ENCODE measurements around the gene RARRES2.
"Not testable (repeated sequence)": the region's sequence is repeated elsewhere in the genome, so short reads cannot be mapped to it uniquely, and the experiment has no call there.

Gene RARRES2

DNA sequence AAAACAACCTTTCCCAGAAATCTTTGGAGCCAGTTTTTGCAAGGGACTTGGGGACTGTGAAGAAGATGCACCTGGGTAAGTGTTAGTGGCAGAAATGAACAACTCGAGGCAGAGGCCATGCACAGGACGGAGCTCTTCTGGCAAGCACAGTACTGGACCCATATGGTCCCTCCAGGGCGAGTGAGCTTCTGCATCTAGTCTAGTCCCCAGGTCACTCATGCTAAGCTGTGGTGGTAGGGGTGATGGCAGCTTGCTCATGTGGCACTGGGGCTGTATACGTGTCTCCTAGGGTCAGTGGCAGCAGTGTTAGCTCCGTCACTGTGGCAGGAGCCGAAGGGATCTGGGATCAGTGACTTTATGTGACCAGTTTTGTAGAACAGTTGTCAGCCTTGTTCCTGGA is 27.6 kb downstream of the RARRES2 start:
- DNase-seq: no peak

DNA sequence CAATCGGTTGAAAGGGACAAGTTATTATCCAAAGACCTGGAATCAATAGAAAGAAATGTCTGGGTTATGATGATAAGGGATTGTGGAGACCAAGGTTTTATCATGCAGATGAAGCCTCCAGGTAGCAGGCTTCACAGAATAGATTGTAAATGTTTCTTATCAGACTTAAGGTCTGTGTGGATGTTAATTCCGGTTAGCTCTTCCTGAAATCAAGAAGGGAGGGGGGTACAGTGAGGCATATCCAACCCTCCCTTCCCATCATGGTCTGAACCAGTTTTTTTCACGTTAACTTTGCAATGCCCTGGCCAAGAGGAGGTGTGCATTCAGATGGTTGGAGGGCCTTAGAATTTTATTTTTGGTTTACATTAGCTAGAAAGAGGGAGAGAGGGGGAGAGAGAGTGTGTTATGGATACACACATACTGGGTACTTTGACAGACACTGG is 28.0 kb downstream of the RARRES2 start:
- no peak for DNase-seq

DNA sequence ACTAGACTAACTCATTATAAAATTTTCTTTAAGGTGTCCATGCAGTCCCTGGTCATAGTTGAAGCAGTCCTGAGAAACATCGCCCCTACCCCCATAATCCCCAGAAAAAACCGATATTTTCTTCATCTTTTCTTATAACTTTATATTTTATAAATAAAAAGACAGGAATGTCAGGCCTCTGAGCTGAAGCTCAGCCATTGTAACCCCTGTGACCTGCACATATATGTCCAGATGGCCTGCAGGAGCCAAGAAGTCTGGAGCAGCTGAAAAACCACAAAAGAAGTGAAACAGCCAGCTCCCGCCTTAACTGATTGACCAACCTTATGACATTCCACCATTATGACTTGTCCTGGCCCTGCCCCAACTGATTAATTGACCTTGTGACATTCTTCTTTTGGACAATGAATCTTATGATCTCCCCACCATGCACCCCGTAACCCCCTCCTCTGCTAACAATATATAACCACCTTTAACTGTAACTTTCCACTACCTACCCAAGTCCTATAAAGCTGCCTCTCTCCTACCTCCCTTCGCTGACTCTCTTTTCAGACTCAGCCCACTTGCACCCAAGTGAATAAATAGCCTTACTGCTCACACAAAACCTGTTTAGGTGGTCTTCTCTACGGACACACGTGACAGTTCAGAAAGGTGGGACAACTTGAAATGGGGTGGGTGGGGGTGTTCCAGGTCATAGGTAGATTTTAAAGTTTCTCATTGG is 28.6 kb downstream of the RARRES2 start:
- DNase-seq: not testable (repeated sequence)

DNA sequence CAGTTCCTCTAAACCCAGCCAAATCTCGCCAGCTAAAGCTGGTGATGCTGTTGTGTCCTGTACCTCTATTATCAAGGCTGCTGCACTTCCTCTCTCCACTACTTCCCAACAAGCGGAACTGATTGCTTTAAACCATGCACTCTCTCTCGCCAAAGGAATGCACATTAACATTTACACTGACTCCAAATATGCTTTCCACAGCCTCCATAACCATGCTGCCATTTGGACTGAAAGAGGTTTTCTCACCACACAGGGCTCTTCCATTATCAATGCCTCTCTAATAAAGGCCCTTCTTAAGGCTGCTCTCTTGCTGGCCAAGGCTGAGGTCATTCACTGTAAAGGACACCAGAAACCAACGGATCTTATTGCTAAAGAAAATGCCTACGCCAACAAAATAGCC is 29.7 kb downstream of the RARRES2 start:
- DNase-seq: no peak

DNA sequence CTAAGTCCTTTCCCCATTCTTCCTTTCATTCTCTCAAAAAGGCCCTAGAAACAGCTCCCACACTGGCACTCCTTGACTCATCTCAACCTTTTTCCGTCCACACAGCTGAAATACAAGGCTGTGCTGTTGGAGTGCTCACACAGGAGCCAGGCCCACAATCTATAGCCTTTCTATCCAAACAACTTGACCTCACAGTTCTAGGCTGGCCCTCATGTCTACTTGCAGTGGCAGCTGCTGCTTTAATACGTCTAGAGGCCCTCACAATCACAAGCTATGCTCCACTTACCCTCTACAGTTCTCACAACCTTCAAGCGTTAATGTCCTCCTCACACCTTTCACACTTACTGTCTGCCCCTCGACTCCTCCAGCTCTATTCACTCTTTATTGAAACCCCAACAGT is 30.3 kb downstream of the RARRES2 start:
- DNase-seq: no peak

DNA sequence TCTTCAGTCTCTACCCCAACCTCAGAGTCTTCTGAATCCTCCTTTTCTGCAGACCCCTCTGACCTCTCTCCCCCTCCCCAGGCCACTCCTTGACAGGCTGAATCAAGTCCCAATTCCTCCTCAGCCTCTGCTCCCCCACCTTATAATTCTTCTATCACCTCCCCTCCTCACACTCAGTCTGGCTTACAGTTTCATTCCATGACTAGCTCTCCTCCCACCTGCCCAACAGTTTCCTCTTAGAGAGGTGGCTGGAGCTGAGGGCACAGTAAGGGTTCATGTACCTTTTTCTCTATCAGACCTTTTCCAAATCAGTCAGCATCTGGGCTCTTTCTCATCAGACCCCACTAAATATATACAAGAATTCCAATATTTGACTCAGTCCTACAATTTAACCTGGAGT is 32.9 kb downstream of the RARRES2 start:
- DNase-seq: no peak

DNA sequence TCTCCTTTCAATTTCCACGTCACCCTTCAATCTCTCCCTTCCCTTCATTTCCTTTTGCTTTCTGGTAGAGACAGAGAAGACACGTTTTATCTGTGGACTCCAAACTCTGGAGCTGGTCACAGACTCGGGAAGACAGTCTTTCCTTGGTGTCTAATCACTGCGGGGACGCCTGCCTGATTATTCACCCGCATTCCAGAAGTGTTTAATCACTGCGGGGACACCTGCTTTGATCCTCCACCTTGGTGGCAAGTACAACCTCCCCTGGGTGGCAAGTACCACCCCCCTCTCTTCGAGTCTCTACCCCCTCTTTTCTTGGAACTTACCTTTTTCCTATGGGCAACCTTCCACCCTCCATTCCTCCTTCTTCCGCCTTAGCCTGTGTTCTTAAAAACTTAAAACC is 33.5 kb downstream of the RARRES2 start:
- no peak for DNase-seq

DNA sequence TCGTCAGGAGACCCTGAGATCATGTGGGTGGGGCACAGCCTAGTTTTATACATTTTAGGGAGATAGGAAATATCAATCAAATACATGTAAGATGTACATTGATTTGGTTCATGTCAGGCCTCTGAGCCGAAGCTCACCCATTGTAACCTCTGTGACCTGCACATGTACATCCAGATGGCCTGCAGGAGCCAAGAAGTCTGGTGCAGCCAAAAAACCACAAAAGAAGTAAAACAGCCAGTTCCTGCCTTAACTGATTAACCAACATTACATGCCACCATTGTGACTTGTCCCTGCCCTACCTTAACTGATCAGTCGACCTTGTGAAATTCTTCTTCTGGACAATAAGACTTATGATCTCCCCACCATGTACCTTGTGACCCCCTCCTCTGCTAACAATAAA is 34.3 kb downstream of the RARRES2 start:
- DNase-seq: no peak

DNA sequence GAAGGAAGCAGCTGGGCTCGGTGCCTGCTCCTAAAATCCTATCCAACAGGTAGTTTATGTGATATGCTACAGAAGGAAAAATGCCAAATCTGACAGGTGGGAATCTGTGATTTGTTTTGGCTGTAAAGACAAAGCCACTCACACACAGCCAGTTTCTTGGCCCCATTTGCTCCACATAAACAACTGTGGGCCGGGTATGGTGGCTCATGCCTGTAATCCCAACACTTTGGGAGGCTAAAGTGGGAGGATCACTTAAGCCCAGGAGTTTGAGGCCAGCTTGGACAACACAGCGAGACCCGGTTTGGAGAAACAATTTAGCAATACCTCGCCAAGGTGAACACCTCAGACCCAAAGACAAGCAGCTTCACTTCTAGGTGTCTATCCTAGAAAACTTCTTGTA is 35.1 kb downstream of the RARRES2 start:
- DNase-seq: not testable (repeated sequence)

DNA sequence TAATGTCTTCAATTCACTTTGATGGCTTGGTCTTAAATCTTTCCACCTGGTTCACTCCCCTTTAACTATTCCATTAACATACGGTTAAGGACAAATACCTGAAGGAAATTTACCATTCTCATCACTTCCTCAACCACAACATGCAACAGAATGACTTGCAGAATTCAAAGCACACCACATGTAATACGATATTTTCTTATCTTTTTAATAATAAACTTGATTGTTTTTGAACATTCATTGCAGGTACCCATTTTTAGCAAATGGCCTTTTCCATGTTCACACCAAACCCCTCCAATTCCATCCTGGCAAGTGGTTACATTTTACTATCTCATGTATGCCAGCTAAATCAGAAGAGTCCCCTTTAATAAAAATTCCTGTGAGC is 35.5 kb downstream of the RARRES2 start:
- DNase-seq: not testable (repeated sequence)

DNA sequence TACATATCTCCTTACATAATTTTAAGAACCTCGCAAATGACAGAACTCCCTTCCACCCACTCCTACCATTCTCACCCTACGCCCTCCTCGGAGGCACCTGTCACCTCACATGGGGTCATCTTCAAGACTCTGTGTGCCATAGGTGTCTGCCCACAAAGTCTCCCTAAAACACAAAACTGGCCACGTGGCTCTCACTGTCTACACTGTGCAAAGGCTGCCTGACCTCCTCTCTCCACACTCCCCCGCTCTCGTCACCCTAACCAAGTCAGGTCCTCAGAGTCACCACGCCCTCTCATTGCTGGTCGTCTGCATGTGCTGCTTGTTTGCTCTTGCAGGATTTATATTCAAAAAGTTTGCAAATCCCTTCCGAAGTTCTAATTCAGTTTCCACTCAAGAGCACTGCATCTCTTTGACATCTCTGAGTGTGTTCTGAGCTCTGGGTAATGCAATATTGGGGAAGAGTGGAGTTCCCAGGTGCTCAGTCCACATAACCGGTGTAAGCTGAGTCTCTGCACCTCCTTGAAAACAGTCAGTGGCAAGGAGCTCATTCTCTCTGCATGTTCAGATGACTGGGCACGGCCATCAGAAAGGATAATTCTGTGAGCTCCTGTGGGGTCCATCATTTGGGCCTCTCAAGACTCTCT is 36.0 kb downstream of the RARRES2 start:
- DNase-seq: not testable (repeated sequence)

DNA sequence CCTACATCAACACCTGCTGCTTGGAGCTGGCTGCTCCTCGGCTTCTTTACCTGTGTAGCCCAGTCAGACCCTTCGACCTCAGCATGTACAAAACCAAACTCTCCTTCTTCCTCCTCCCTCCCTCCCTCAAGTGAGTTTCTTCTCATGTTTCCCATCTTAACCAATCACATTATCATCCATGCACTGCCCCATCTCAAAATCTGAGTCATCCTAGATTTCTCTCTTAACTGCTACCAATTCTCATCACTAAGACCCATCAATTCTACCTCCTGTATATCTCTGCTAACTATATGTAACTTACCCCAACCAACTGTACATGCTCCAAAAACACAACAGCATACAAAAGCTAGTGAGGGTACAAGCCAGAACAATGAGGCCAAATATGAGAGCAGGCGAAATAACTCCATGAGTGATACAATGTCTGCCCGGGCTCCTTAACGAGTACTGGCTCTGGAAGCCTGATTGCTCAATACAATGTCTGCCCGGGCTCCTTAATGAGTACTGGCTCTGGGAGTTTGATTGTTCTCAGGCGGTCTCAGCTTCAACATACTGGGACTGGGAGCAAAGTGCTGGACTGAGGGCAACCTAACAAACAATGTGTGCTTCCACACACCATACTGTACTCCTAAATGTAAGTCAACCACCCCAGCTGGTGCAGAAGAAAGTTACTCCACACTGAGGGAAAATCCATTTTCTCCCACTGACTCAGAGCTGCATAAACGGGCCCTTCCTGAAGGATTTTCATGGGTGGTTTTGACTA is 36.8 kb downstream of the RARRES2 start:
- DNase-seq: not testable (repeated sequence)

DNA sequence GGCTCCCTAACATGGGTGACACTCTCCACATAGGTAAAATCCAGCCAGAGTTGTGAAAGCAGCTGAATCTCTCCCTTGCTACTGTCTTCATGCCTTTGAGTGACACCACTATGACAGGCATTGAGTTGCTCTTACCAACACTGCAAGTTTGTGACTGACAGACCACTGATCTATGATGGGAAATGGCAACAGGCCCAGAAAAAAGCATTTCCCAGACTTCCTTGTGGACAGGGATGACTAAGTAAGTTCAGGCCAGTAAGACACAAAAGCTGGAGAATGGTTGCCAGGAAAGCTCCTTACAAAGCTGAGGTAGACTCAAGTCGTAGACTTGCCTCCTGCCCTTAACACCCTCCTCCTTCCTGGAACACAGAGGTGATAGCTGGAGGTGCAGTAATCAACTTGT is 38.5 kb downstream of the RARRES2 start:
- DNase-seq: not testable (repeated sequence)

DNA sequence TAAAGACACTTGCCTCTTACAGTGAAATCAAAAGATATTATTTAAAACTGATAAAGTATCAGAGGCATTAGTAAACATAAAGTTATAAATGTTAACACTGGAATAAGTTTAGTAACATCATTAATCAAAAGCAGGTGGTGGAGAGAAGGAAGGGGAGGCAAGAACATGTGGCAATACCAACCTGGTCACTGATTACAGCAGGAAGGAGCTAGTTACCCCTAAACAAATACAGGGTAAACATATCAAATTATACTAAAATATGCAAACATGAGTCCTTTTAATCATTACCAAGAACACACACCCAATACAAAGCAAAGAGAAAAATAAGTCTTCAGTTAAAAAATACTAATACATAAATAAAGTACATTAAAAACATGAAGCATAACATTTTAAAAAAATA is 43.5 kb downstream of the RARRES2 start:
- not testable (repeated sequence) for DNase-seq

DNA sequence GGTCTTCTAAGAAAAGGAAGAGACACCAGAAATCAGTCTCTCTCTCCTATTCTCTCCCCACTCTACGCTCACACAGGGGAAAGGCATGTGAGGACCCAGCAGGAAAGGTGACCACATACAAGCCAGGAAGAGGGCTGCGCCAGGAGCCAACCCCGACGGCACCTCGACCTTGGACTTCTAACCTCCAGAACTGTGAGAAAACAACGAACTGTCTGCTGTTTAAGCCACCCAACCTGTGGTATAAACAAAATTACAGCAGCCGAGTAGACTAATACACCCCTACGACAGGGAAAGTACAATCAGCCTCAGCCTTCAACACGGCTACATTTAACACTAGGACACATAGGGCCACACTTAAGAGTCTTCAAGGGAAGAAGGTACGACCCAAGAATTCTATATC is 44.6 kb downstream of the RARRES2 start:
- DNase-seq: not testable (repeated sequence)

DNA sequence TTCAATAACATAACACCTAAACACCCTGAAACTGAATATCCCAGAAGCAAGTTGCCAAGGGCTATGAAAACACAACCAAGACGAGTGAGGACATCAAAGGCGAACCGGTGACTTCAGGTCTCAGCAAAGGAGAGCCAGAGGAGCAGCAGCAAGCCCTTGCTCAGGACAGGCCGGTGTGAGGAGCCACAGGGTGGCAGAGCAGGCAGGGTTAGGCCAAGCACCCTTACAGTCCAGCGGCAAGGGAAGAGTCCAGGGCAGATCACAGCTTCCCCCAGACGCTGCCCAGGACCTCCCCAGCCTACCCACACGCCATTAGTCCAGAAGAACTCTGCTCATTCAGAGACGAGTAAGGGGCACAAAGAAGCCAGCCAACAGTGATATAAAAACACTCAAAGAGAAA is 45.8 kb downstream of the RARRES2 start:
- DNase-seq: not testable (repeated sequence)

DNA sequence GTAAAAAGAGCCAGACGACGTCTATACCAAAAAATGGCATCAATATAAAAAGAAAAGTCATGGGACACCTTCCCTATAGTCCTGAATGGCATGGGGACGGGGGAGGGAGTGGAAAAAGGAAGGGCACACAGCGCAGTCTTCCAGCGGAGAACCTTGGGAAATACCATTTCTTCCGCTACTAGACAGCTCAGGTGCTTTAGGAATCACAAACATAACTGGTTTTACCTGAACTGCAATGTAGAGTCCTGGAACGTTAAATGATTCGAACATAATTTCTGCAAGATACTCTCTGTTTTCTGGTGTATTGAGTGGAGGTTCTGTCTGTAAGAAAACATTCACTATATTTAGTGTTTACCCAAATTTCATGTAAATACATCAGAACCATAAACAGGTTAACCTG is 46.4 kb downstream of the RARRES2 start:
- DNase-seq: not testable (repeated sequence)

DNA sequence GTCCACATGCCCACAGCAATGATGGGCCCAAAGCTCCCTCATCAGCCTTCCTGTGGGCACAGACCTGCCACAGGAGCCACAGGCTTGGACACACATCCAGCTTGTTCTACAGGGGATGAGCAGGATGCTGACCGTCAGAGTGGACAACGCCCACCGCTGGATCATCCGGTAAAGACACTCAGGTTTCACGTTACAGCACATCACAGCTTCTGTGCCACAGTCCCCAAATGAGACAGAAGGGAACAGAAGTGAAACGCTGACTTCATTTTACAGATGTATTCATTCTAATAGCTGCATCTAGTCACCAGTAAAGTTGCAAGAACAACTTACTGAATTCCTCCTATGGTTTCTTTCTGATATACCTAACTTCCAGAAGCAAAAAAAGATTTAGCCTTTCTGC is 51.1 kb downstream of the RARRES2 start:
- not testable (repeated sequence) for DNase-seq

DNA sequence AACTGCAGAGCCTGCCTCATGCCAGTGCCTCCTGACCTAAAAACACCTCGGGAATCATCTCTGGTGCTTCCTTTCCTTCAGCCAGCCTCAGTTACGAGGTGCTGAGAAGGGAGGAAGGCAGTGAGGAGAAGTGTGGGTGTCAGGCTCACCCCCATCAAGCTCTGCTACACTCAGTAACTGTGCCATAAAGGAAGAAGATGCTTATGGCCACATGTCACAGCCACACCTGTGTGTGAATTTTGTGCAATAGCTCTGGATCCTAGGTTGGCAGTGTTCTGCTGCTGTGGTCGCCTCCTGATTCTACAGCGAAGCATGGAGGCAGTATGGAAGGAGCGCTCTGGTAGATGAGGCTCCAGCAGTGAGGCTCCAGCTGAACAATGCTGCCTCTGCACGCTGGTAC is 52.6 kb downstream of the RARRES2 start:
- DNase-seq: not testable (repeated sequence)
